GM06990 (cell line): ENCODE measurements around the gene TRAF1.

Source experiments
- DNase-seq: peaks from one replicate; pipeline ENCODE4 v3.0.0-alpha.2; 2011; ENCODE audit not compliant: insufficient read length; ENCODE audit errors: extremely low read depth
- H3K27me3 ChIP-seq: replicated peaks from 2 replicates; pipeline ENCODE4 v1.6.0; 2011; ENCODE audit warnings: low read length; ENCODE audit not compliant: control insufficient read depth, insufficient read depth
- H3K36me3 ChIP-seq: 2 replicates; pipeline ENCODE4 v1.5.1; 2011; ENCODE audit warnings: low read length; ENCODE audit not compliant: control insufficient read depth, insufficient read depth
- H3K4me3 ChIP-seq: replicated peaks from 2 replicates; pipeline ENCODE4 v1.5.1; 2011; ENCODE audit warnings: low read depth, mild to moderate bottlenecking, control low read depth, low read length
- TF ChIP-seq, protein P1 (sequence below): IDR thresholded peaks from 2 replicates; pipeline ENCODE4 v1.5.1; 2011; ENCODE audit warnings: low read length, control low read depth, mild to moderate bottlenecking, inconsistent platforms; ENCODE audit not compliant: insufficient read depth, poor library complexity, severe bottlenecking

Gene TRAF1

DNA sequence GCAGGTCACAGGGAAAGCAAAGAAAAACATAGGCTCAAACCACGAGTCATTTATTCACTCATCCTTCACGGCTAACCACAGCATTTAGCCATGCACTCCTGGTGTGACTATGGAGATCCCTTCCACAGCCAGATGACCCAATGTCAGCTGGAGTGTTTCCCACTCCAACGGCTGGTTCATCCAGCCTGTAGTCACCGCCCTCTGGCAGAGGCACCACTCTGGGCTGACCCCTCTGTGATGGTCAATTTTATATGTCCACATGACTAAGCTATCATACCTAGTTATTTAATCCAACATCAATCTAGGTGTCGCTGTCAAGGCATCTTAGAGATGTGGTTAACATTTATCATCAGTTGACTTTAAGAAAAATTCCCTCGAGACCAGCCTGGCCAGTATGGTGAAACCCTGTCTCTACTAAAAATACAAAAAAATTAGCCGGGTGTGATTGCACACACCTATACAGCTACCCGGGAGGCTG, 40.1 kb downstream of the TRAF1 start:
- H3K4me3 ChIP-seq: no peak overlapping the region
- DNase-seq: no peak
- no peaks in the 10 kb centered on the region for H3K27me3 ChIP-seq
- TF ChIP-seq, protein P1, sequence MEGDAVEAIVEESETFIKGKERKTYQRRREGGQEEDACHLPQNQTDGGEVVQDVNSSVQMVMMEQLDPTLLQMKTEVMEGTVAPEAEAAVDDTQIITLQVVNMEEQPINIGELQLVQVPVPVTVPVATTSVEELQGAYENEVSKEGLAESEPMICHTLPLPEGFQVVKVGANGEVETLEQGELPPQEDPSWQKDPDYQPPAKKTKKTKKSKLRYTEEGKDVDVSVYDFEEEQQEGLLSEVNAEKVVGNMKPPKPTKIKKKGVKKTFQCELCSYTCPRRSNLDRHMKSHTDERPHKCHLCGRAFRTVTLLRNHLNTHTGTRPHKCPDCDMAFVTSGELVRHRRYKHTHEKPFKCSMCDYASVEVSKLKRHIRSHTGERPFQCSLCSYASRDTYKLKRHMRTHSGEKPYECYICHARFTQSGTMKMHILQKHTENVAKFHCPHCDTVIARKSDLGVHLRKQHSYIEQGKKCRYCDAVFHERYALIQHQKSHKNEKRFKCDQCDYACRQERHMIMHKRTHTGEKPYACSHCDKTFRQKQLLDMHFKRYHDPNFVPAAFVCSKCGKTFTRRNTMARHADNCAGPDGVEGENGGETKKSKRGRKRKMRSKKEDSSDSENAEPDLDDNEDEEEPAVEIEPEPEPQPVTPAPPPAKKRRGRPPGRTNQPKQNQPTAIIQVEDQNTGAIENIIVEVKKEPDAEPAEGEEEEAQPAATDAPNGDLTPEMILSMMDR: no peak
- H3K36me3 ChIP-seq: no peaks in the 10 kb centered on the region

GRCh38 chr9:120885958-120886357, 40.6 kb downstream of the TRAF1 start:
- Histone ChIP-seq H3K4me3 (no peak overlapping the region), H3K36me3 (no peaks in the 10 kb centered on the region), H3K27me3 (no peaks in the 10 kb centered on the region)
- TF ChIP-seq, protein P1: no peak
- no peak for DNase-seq

DNA sequence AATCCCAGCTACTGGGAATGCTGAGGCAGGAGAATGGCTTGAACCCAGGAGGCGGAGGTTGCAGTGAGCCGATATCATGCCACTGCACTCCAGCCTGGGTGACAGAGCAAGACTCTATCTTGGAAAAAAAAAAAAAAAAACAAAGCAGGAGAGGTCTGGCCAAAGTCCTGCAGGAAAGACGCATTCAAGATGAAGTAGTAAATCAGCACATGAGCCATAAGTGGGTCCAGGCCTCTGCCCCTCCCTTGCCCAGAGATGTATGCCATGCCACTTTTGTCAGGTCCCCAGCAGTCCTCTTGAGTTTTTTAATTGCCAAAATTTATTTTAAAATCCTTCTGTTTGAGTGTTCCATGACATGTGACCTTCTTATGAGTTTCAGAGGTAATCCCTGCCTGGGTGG, 41.1 kb downstream of the TRAF1 start:
- H3K27me3 ChIP-seq: no peaks in the 10 kb centered on the region
- TF ChIP-seq, protein P1: no peak
- H3K4me3 ChIP-seq: no peak overlapping the region
- no peaks in the 10 kb centered on the region for H3K36me3 ChIP-seq
- no peak for DNase-seq

DNA sequence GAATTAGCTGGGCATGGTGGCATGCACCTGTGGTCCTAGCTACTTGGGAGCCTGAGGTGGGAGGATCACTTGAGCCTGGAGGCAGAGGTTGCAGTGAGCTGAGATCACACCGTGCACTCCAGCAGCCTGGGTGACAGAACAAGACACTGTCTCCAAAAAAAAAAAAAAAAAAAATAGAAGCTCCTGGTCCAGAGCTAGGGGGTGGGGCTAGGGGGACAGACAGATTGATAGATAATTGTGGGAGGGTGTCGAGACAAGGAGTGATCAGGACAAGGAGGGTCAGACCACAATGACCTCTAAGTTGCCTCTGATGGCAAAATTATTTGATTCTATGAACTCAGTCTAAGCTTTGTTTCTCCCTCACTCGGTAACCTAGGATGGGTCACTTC, 43.0 kb downstream of the TRAF1 start:
- TF ChIP-seq, protein P1: no peak
- H3K36me3 ChIP-seq: no peaks in the 10 kb centered on the region
- no peak for DNase-seq
- no peak overlapping the region for H3K4me3 ChIP-seq
- H3K27me3 ChIP-seq: no peaks in the 10 kb centered on the region

DNA sequence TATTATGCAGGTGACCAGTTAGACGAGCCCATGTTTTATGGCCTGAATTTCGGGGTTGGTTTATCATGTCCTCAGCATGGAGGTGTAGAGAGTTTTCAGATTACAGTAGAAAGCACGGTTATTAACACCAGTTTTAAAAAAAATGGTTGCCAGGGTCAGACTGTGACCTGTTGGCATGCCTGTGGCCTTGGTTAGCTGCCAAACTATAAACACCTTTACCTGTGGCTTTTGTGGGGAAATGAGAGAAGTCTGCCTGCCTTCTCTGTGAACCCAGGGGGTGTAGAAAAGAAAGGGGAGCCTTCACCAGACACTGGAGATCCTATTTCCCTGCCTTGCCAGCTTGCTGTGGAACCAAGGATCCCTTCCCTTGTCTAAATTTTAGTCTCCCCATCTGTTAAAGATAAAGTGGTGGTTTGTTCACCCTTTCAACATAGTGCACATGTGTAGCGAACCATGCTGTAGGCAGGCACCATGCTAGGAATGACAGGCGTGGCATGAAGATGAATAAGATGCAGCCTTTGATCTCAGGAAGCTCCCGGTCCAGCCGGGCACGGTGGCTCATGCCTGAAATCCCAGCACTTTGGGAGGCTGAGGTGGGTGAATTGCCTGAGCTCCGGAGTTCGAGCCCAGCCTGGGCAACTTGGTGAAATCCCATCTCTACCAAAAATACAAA, 43.5 kb downstream of the TRAF1 start:
- Histone ChIP-seq H3K4me3 (no peak overlapping the region), H3K27me3 (no peaks in the 10 kb centered on the region), H3K36me3 (no peaks in the 10 kb centered on the region)
- DNase-seq: no peak
- TF ChIP-seq, protein P1: no peak

DNA sequence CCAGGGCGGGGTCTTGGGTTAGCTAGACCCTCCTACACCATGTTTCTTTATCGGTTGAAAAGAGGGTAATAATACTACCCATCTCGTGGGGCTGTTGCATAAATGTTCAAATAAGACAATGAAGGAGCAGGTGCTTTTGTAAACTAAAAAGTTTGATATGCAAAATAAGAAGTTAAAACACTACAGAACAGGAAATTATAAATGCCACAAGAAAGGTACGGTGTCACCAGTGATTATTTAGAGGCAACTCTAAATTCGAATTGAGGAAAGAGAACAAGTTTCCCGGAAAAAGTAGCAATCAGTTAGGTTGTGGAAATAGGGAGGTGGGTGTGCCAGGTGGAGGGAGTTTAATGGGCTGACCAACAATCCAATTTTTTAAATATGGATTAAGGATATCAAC, 47.1 kb downstream of the TRAF1 start:
- DNase-seq: no peak
- no peaks in the 10 kb centered on the region; the same call in 1 of the 2 replicates for H3K36me3 ChIP-seq

More for the DNA sequence above, 47.1 kb downstream of the TRAF1 start:
- TF ChIP-seq, protein P1: no peak
- Histone ChIP-seq H3K27me3 (no peaks in the 10 kb centered on the region), H3K4me3 (no peak overlapping the region)
